ENCODE results near the gene TMX3.

The TMX3 gene

GRCh38 chr18:68707646-68708045, 7.3 kb downstream of the TMX3 start:
- no peak for DNase-seq (ENCODE audit: low read depth)

- no peak for DNase-seq (ENCODE audit: low read depth)
These were observed 9.8 kb downstream of the TMX3 start for GRCh38 chr18:68705119-68705518.

GRCh38 chr18:68703326-68703725, 11.6 kb downstream of the TMX3 start:
- DNase-seq (ENCODE audit: low read depth): no peak

DNA sequence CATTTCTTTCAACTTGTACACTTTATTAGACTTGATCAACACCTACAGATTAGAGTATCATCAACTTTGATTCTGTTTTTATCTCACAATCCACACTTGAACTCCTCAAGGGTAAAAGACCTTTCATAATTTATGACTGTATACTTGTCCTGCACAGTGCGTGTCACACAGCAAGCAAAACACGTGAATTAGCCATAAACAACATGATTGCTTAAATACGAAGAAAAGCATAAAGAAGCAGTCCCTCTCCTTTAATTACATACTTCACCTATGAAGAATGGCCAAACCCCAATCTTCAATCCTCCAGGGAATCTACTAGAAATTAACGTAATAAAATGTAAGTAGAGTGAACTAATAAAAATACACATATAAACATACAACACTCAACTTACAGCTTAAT, 13.6 kb downstream of the TMX3 start:
- no peak for DNase-seq (ENCODE audit: low read depth)

DNA sequence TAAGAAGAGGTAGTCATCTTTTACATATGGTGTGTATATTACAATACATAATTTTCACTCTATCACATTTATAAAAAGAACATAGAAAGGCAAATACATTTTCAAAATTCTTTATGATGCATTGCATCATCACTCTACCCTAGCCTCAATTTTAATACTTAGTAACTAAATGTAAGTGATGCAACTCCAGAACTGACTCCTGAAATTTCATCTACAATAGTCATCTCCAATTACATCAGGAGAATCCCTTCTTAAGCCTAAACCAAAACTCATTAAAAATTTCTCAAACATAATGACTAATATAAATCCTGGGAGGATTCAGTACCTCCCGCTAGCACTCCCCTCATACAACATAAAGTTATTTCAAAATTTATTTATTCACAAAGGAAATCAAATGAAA, 15.9 kb downstream of the TMX3 start:
- no peak for DNase-seq (ENCODE audit: low read depth)

GRCh38 chr18:68696937-68697336, 18.0 kb downstream of the TMX3 start:
- no peak for DNase-seq (ENCODE audit: low read depth)

DNA sequence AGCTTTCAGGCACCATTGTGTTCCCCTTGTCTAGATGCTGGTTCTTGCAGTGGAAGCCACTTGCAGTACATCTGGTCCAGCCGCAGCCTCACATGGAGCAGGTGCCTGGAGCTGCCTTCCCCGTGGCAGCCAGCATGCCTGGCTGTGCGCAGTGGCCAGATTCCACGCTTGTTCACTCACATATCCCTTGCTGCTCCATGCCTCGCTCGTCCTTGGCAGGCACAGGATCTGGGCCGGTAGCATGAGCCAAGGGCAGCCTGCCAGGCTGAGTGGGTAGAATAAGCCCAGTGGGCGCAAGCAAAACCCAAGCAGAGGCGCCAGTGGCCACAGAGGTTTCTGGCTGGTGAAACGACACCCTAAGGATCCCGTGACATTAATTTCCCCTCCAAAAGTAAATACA, 20.6 kb downstream of the TMX3 start:
- no peak for DNase-seq (ENCODE audit: low read depth)

DNA sequence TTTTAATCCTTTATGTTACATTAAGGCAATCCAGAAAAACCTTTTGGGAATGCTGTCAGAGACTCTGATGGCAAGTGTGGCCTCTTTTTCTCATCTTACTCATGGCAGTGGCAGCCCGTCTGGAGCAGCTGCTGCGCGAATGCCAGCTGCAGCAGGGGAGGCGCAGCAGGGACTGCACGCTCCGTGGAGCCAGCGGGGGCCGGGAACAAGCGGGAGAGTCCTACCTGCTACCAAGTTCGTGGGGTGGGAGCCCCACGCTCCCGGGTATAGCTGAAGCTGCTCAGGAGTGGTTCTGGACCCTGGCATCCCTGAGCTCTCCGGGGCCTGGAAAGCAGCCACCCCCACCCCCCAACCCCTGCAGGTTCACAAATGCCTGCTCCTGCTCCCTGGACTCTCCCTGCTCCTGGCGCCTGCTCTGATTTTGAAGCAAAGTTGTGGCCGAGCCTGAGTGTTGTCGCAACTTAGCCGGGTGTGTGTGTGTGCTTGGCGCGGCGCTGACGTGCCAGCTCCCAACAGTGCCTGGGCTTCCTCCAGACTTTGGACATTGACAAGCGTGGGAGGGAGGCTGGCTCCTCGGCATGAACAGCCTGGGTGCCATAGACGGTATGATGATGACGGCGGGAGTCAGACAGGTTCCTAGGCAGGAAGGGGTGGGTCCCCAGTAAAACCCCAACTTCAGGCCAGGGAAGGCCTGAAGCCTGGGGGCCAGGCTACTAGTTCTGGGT, 21.7 kb downstream of the TMX3 start:
- no peak for DNase-seq (ENCODE audit: low read depth)

DNA sequence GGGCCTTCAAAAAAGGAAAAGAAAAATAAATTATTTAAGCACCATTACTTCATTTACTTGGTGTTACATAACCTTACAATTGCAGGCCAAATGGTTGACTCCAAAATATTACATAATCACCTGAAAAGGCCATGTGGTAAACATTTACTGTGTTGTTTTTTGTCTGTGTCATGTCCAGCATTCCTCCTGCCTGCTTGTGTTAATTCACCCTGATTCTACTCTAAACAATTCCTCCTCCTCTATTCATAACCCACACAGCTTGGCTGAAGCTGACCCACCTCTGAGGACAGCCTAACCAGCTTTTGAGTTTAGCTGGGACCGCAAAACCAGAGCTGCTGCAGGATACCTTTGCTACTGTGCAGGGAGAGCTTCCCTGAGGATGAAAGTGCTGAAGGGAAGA, 35.4 kb downstream of the TMX3 start:
- DNase-seq (ENCODE audit: low read depth): no peak

GRCh38 chr18:68676913-68677312, 38.0 kb downstream of the TMX3 start:
- no peak for DNase-seq (ENCODE audit: low read depth)

- no peak for DNase-seq (ENCODE audit: low read depth)
These were observed 47.8 kb downstream of the TMX3 start for GRCh38 chr18:68667121-68667520.

GRCh38 chr18:68666381-68666780, 48.5 kb downstream of the TMX3 start:
- DNase-seq (ENCODE audit: low read depth): no peak

GRCh38 chr18:68665628-68666027, 49.3 kb downstream of the TMX3 start:
- no peak for DNase-seq (ENCODE audit: low read depth)

DNA sequence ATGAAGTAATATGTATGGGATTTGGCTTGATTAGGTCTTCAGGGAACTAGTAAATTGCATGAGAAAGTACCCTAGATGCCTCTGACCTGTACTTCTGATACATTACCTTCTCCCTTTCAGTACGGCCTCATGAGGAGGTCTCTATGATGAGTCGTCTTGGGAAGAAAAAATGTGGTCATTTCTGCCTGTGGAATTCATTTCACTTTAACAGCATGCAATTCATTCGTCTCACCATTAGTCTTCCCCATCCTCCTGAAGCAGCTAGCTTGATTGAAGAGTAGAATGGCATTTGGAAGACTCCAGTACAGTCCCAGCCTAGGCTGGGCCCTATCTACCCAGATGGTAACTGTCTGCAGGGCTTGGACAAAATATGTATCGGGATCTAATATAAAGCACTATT, 52.2 kb downstream of the TMX3 start:
- DNase-seq (ENCODE audit: low read depth): no peak

GRCh38 chr18:68660354-68661183, 54.3 kb downstream of the TMX3 start:
- no peak for DNase-seq (ENCODE audit: low read depth)

DNA sequence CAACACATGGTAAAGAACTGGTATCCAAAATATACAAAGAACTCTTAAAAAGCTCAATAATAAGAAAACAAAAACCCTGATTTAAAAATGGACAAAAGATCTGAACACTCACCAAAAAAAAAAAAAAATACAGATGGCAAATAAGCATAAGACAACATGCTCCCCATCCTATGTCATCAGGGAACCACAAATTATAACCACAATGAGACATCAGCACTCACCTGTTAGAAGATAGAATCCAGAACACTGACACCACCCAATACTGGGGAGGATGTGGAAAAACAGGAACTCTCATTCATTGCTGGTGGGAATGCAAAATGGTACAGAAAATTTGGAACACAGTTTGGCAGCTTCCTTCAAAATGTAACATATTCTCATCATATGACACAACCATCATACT, 66.7 kb downstream of the TMX3 start:
- no peak for DNase-seq (ENCODE audit: low read depth)

GRCh38 chr18:68642003-68642402, 72.9 kb downstream of the TMX3 start:
- no peak for DNase-seq (ENCODE audit: low read depth)

GRCh38 chr18:68640861-68641260, 74.0 kb downstream of the TMX3 start:
- DNase-seq (ENCODE audit: low read depth): no peak

DNA sequence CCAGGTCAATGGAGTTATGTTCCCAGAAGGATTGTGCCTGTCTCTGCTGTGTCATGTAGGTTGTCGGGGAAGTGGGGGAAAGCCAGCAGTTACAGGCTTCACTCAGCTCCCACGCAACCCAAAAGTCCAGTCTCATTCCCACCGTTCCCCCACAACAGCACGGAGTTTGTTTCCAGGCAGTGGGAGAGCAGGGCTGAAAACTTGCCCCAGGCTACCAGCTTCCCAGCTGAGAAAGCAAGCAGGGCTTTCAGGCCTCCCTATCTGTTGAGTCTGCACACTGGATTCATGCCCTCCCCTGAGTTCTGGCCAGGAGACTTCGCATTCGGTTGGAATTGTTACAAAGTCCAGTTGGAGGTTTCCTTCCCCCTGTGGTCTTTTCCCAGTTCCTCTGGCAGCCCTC, 76.3 kb downstream of the TMX3 start:
- no peak for DNase-seq (ENCODE audit: low read depth)

DNA sequence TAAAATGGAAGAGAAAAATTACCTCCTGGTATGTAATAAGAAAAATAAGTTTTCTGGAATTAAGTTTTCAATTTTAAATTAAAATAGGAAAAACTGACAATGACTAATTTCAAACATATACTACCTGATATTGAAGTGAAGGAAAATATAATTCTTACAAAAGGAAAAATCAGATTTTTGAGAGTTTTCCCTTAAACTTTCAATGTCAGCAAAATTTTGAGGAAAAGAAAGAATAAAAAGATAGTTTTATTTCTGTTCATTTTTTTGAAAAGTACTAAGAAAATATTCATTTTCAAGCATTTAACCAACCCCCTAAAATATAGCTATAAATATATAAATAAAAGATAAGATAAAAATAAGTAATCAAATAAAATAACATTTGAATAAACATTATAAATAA, 87.1 kb downstream of the TMX3 start:
- no peak for DNase-seq (ENCODE audit: low read depth)

Data from non-pigmented ciliary epithelial cell (primary cell).